HG03097 (cell line): ENCODE results near the gene PLEKHB1.
"Not testable (repeated sequence)": the region's sequence is repeated elsewhere in the genome, so short reads cannot be mapped to it uniquely, and the experiment has no call there.

ENCODE experiments used
- ATAC-seq: cut with Tn5 transposase; IDR thresholded peaks from one replicate; pipeline ENCODE4 v1.9.1; 2021; ENCODE audit not compliant: unreplicated experiment, low FRiP score

Gene PLEKHB1

DNA sequence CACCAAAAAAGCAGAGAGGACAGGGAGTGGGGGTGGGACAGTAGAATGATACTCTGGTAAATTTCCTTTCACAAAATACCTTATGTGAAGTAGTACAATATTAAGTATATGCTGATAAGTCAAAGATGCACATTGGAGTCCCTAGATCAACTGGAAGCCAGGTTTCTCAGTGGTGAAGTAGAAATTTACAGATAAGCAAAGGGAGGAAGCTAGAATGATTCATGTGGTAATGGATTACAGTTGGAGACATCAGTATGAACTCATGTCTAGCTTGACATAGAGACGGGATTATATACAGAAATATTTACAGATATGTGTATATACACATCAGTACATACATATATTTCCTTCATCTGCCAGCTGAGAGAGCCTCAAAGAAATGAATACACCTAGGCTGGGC lies 21.5 kb downstream of the PLEKHB1 start:
- no peak for ATAC-seq

DNA sequence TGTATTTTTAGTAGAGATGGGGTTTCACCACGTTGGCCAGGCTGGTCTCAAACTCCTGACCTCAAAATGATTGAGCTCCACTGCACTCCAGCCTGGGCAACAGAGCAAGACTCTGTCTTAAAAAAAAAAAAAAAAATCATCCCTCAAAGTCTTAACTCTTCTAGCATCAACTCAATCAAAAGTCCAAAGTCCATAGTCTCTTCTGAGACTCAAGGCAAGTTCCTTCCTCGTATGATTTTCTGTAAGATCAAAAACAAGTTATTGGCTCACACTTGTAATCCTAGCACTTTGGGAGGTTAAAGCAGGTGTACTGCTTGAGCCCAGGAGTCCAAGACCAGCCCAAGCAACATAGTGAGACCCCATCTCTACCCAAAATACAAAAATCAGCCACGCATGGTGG lies 24.4 kb downstream of the PLEKHB1 start:
- ATAC-seq: no peak

GRCh38 chr11:73671701-73672100 lies 25.3 kb downstream of the PLEKHB1 start:
- no peak for ATAC-seq

GRCh38 chr11:73676552-73676951 lies 30.2 kb downstream of the PLEKHB1 start:
- not testable (repeated sequence) for ATAC-seq

- ATAC-seq: no peak
Measured at GRCh38 chr11:73680687-73681086, 34.3 kb downstream of the PLEKHB1 start.

- no peak for ATAC-seq
Measured at GRCh38 chr11:73693899-73694525, 47.6 kb downstream of the PLEKHB1 start.

GRCh38 chr11:73705053-73705452 lies 58.7 kb downstream of the PLEKHB1 start:
- no peak for ATAC-seq

DNA sequence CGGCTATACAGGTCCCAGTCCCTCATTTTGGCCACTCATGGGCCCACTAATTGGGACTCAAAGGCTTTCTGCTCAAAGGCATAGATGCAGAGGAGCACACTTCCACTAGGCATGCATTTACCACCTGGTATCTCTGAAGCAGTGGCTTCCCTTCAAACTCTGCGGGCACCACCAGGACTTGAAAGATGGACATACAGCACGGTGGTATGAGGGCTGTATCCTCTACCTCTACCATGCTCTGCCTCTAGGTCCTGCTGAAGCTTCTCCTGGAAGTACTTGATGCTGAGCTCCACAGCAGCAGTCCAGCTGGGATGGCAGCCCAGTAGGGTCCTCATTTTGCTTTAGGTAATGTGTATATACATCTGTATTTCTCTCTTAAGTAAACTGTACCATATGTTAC lies 64.6 kb downstream of the PLEKHB1 start:
- no peak for ATAC-seq
